K562 (cell line): ENCODE data around the gene LY6G6C. TPM values are rescaled to one million over a fixed set of nuclear protein-coding genes. Genes with fewer than 3 reads are reported as not detected.

Experiments used
- BCL6 ChIP-seq: fragments of 250-450 bp; sonication (Bioruptor Pico); IDR thresholded peaks from 2 replicates; pipeline ENCODE4 v1.4.0; 2020
- CEBPB ChIP-seq: fragments of 450-650 bp; IDR thresholded peaks from 2 replicates; pipeline ENCODE4 v1.6.1; 2016; ENCODE audit warnings: missing genetic modification characterization, missing compliant biosample characterization
- FOXM1 ChIP-seq, 2 experiments: fragments of 450-650 bp in 1 of 2; sonication (generic) in 1 of 2; formaldehyde crosslinking in 1 of 2; IDR thresholded peaks; 2 replicates each; pipeline versions ENCODE4 v1.6.1 to v1.9.0; 2017 to 2022; ENCODE audit warnings: low read depth in 2 of 2, mild to moderate bottlenecking in 2 of 2, missing genetic modification reagents in 1 of 2, moderate library complexity in 1 of 2
- GTF2B ChIP-seq: IDR thresholded peaks from 2 replicates; pipeline ENCODE4 v1.6.1; 2011; ENCODE audit not compliant: insufficient read length; ENCODE audit errors: extremely low read depth
- KLF13 ChIP-seq: fragments of 450-650 bp; IDR thresholded peaks from 2 replicates; pipeline ENCODE4 v1.6.1; 2016; ENCODE audit warnings: missing genetic modification characterization, low read depth, mild to moderate bottlenecking, missing compliant biosample characterization, moderate library complexity, borderline replicate concordance
- LARP7 ChIP-seq: fragments of 450-650 bp; IDR thresholded peaks from 2 replicates; pipeline ENCODE4 v1.6.1; 2016
- NR2F6 ChIP-seq: fragments of 450-650 bp; formaldehyde crosslinking; IDR thresholded peaks from 2 replicates; pipeline ENCODE4 v1.4.0; 2020; ENCODE audit warnings: mild to moderate bottlenecking
- NR4A1 ChIP-seq, 2 experiments: fragments of 250-450 bp in 1 of 2; fragments of 450-650 bp in 1 of 2; sonication (Bioruptor Pico) in 1 of 2; IDR thresholded peaks; 2 replicates each; pipeline versions ENCODE4 v1.4.0 to v1.6.1; 2016 to 2020; ENCODE audit warnings: mild to moderate bottlenecking in 2 of 2, missing compliant biosample characterization in 1 of 2, missing genetic modification characterization in 1 of 2, moderate library complexity in 1 of 2
- RBM25 ChIP-seq: fragments of 200-400 bp; formaldehyde crosslinking; IDR thresholded peaks from 2 replicates; pipeline ENCODE4 v1.6.1; 2018; ENCODE audit warnings: low read length, low read depth, moderate library complexity; ENCODE audit not compliant: severe bottlenecking
- SNRNP70 ChIP-seq: fragments of 200-400 bp; formaldehyde crosslinking; optimal IDR thresholded peaks from 2 replicates; pipeline ENCODE3; 2017; ENCODE audit warnings: low read depth, low read length
- ZBTB40 ChIP-seq, 2 experiments: fragments of 450-650 bp in 1 of 2; sonication (generic) in 1 of 2; formaldehyde crosslinking in 1 of 2; IDR thresholded peaks; 2 replicates each; pipeline versions ENCODE4 v1.7.1 to v1.9.0; 2016 to 2022; ENCODE audit warnings: inconsistent platforms in 1 of 2, mild to moderate bottlenecking in 1 of 2, missing genetic modification reagents in 1 of 2
- ZNF134 ChIP-seq: fragments of 250-450 bp; sonication (Bioruptor Pico); conservative IDR thresholded peaks from 2 replicates; pipeline ENCODE4 v1.4.0; 2020
- ZNF280B ChIP-seq: fragments of 250-450 bp; sonication (Bioruptor Pico); IDR thresholded peaks from 2 replicates; pipeline ENCODE4 v1.5.1; 2021; ENCODE audit warnings: mild to moderate bottlenecking
- ZNF76 ChIP-seq: fragments of 250-450 bp; sonication (Bioruptor Pico); IDR thresholded peaks from 2 replicates; pipeline ENCODE4 v1.4.0; 2020; ENCODE audit warnings: mild to moderate bottlenecking, moderate library complexity, borderline replicate concordance
- polyA plus RNA-seq, 8 experiments: library from polyadenylated mRNA; depleted of rRNA in 4 of 8; stranded (reverse) in 5 of 8; unstranded in 3 of 8; fragments of >200 nt; fragmentation: Nextera tagmentation in 2 of 8; fragmentation: Illumina TruSeq in 1 of 8; extraction: Ambion mirVana in 2 of 8; extraction: Trizol in 1 of 8; gene quantifications; 2 replicates each; pipeline versions ENCODE4 v1.2.1 to v1.2.3, GENCODE V29; 2011 to 2014; ENCODE audit warnings: inconsistent platforms in 1 of 8, missing spikeins in 1 of 8
- total RNA-seq, 7 experiments: library from RNA; depleted of rRNA in 6 of 7; stranded (reverse); fragments of >200 nt in 6 of 7; fragmentation: Illumina TruSeq in 2 of 7; extraction: Trizol in 2 of 7; gene quantifications; 2 replicates each; pipeline versions ENCODE4 v1.2.1 to v1.2.3, GENCODE V29; 2011 to 2021; ENCODE audit warnings: low replicate concordance in 1 of 7

Gene LY6G6C
- total and polyA plus RNA-seq, 9 of the 15 experiments (the other 6 are each of a cell fraction or from before 2014, with no cell fraction given) = 0.06 to 0.20 TPM; not detected in 7

GRCh38 chr6:31729979-31730630 lies 8.6 kb upstream of the LY6G6C start (continued):
- TF ChIP-seq KLF13 (no peak), SNRNP70 (no peak), LARP7 (peak; percentile 63; the same call in 1 of the 2 replicates), RBM25 (no peak), ZNF76 (CRISPR knock-in tag) (peak; percentile 65; the same call in 1 of the 2 replicates), GTF2B (no peak), BCL6 (CRISPR knock-in tag) (peak; percentile 89), NR4A1 (CRISPR knock-in tag; IDR thresholded peaks at IDR 0.05) (peak; percentile 95), NR4A1 (tag; IDR thresholded peaks at IDR 0.05) (peak; percentile 38; the same call in 1 of the 2 replicates), CEBPB (peak; percentile 55), ZBTB40 (IDR thresholded peaks at IDR 0.05) (no peak), ZBTB40 (CRISPR knock-in tag; IDR thresholded peaks at IDR 0.05) (no peak), ZNF280B (CRISPR knock-in tag) (peak; percentile 99), ZNF134 (CRISPR knock-in tag) (peak; percentile 82), FOXM1 (IDR thresholded peaks at IDR 0.05; ENCODE audit: low read depth) (no peak), FOXM1 (CRISPR knock-in tag; IDR thresholded peaks at IDR 0.05; ENCODE audit: low read depth) (no peak), NR2F6 (CRISPR knock-in tag) (peak; percentile 98)
